HG03280 (cell line): ENCODE results near the gene FAXC.
"Not testable (repeated sequence)": the region's sequence is repeated elsewhere in the genome, so short reads cannot be mapped to it uniquely, and the experiment has no call there.

ENCODE experiments used
- ATAC-seq: cut with Tn5 transposase; IDR thresholded peaks from one replicate; pipeline ENCODE4 v1.9.1; 2021; ENCODE audit warnings: mild to moderate bottlenecking, moderate library complexity; ENCODE audit not compliant: unreplicated experiment

Gene FAXC

GRCh38 chr6:99289701-99290100 lies 59.8 kb downstream of the FAXC start:
- no peak for ATAC-seq

DNA sequence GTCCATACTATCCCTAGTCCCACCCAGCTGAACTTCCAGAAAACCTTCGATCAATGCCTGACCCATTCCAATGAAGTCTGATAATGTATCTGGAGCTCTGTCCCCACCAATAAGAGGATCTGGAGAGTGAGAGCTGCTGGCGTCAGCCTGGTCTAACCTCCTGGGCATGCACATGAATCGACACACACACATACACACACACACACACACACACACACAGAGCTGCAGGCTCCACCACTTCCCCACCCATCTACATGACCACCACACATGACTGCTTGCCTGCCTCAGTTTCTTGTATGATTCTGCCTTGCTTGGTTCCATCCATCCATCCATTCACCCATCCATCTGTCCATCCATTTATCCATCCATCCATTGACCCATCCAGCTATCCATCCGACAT lies 60.8 kb downstream of the FAXC start:
- ATAC-seq: no peak

DNA sequence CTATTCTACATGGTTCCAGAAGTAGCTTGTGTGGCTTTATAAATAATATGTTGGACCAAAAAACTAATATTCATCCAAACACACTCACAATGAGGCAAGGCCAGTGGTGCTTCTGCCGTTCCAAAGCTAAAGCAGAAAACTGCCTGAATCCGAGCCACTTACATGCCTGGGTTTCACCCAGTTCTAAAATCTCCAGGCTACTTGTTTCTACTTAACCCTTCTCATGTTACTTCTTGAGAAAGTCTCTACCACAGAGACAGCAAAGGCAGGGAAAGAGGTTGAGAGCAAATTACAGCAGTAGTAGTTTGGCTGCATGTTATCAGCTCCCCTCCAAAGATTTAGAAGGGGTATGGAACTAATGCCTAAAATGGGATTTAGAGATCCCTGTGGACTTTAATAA lies 62.0 kb downstream of the FAXC start:
- no peak for ATAC-seq

GRCh38 chr6:99285881-99286280 lies 63.6 kb downstream of the FAXC start:
- no peak for ATAC-seq

GRCh38 chr6:99282479-99283062 lies 66.9 kb downstream of the FAXC start:
- no peak for ATAC-seq

DNA sequence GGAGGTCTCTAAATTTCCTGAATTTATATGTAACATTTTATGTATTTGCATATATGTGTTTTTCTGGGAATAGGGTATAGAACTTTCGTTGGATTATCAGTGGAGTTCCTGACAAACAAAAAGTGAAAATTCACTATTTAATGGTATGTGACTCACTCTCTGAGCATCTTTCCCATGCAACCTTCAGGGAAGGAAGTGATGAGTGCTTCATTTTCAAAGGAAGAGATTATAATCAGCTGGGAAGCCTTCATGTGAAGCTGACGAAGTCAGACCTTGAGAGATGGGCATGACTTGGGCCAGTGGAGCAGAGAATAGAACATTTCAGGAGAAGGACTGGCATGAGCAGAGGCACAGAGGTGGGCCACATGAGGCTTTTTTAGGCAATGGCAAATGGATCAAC lies 72.7 kb downstream of the FAXC start:
- ATAC-seq: no peak

- ATAC-seq: no peak
Observed at GRCh38 chr6:99270826-99271225, 78.6 kb downstream of the FAXC start.

GRCh38 chr6:99270030-99270429 lies 79.4 kb downstream of the FAXC start:
- no peak for ATAC-seq

DNA sequence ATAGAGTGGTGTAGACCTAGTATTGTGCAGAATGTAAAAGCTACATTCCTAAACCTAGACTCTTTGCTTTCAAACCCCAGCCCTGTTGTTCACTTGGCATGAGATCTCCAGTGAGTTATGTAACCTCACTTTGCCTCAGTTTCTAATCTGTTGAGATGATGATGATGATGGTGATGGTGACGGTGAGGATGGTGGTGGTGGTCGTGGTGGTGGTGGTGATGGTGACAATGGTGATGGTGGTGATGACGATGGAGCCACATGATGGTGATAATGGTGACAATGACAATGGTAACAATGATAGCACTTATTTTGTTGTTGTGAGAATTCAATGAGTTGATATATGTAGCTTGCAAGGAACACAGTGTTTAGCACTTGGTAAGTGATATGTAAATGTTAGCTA lies 80.3 kb downstream of the FAXC start:
- no peak for ATAC-seq

DNA sequence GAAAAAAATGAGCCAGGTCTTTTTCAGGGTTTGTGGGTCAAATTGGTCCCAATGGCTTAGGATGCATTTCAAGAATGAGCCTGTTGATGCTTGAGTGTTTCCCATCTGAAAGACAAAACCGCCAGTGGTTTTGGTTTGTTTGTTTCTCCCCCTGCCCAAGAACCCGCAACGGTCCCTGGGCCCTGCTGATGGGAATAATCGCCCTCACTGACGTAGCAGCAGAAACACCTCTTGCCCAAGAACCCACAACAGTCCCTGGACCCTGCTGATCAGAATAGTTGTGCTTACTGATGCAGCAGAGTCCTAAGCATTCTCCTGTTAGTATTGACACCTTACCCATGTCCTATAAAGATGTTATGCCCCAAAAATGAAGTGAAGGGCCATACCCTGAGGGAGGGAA lies 82.5 kb downstream of the FAXC start:
- ATAC-seq: not testable (repeated sequence)

DNA sequence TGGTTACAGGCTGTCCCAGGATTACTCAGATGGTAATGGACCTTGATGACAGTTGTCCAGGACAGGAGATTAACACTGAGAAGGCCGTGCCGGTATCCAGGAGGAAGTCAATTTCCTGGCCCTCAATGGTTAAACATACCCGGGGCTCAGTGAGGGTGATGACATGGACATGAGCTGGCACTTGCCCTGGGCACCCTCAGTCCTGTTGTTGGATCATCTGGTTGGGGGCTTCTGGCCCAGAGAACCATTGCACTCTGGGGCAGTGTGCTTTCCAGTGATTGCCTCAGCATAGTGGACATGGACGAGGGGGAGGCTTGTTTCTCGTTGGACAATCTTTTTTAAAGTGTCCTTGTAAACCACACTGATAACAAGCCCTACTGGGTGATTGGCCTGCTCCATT lies 84.0 kb downstream of the FAXC start:
- not testable (repeated sequence) for ATAC-seq

GRCh38 chr6:99254616-99255550 lies 94.6 kb downstream of the FAXC start:
- no peak for ATAC-seq

DNA sequence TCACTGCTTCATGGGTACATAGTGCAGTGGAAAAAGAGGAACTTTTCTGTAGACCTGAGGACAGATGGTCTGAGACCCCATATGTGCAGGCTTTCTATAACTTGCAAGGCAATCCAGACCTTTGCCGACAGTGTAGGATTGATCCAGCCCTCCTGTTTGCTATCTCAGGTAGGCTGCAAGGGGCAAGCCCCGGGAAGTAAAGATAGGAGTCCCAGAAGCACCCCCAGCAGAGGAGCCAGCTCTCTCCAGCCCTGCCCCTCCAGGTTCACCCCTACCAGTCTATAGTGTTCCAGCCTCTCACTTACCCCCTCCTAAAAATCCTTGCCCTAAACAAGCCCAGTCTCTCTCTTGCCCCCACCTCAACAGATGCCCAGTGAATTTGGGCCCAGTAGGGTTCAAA lies 96.2 kb downstream of the FAXC start:
- no peak for ATAC-seq

- ATAC-seq: no peak
Observed at GRCh38 chr6:99252421-99252820, 97.1 kb downstream of the FAXC start.

- no peak for ATAC-seq
Observed at GRCh38 chr6:99250476-99250875, 99.0 kb downstream of the FAXC start.

GRCh38 chr6:99246602-99247001 lies 102.9 kb downstream of the FAXC start:
- ATAC-seq: no peak

DNA sequence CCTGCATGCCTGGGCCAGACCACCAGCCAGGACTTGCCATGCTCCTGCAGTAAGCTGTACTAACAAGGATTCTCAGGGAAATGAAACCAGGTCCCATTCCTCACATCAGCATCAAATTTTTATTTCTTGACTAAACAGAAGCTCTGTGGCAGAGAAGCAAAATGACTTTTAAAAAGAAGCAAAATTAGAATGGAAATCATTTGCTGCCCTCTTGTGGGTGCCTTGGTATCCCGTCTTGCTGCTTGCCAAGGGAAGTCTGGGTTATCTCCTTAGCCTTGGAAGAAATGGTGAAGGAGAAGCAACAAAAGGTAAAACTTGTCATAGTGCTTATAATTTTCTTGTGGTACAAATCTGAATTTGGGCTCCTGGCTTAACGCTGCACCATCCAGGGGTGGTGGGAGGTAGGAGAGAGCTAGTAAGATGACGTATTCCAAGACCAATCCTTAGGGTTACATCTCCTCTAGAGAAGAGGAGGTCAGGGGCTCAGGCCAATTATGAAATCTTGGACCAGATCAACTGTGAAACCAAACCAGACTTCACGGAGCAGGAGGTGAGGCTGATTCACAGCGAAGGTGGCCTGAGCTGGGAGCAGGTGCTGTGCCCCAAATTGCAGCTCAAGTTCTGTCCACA lies 107.5 kb downstream of the FAXC start:
- no peak for ATAC-seq

DNA sequence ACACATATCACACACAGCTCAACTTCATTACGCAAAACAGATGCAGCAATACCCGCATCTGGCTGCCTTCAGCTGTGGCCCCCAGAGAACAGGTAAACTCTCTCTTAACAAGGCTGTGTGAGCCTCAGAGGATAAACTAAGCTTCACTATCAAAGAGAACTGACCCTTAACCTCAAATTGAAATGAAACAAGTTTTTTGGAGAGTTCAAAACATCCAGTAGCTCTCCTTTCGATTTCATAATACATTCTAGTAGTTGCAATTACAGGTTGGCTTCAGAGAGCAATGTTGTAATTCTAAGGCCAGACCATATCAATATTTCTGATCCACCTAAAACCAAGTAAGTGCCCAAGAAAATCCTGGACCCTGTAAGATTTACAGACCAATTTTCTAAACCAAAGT lies 113.5 kb downstream of the FAXC start:
- ATAC-seq: no peak

- ATAC-seq: no peak
Observed at GRCh38 chr6:99233219-99233618, 116.3 kb downstream of the FAXC start.

GRCh38 chr6:99232056-99232455 lies 117.4 kb downstream of the FAXC start:
- ATAC-seq: no peak

DNA sequence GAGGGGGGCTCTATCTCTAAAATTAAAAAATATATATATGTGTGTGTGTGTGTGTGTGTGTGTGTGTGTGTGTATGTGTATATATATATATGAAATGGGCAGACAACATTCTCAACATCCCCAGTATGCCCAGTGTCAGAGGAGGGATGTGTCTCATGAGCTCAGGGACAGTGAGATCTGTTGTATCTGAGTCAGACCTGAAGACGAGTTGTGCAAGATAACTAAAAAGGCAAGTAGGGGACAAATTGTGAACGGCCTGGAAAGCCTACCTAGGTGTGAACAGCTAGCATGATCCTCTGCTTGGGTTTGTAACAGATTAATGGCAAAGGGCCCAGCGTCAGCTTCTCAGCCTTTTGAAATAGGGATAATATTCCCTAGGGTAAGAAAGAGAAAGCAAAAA lies 124.3 kb downstream of the FAXC start:
- ATAC-seq: no peak
